Measurements from ENCODE around the gene BATF3. TPM values are rescaled to one million over a fixed set of nuclear protein-coding genes. Genes with fewer than 3 reads are reported as not detected.

Gene BATF3
- total and polyA plus RNA-seq, 9 of the 15 experiments (the other 6 are each of a cell fraction or from before 2014, with no cell fraction given), result 0.40 to 3.8 (median 2.0) TPM

DNA sequence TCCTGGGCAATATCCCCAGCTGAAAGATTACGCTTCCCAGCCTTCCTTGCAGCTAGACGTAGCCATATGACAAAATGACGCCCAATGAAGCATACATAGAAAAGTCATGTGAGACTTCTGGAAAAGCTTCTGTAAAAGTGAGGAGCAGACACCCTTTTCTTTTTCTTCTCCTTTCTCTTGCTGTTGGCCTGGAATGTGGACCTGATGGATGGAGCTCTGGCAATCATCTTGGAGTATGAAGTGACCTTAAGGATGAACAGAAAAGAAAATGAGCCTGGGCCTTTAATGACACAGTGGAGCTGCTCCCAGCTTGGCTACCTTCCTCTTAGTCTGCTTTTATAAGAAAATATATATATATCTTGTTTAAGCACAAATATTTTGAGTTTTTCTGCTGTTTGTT is 24.8 kb downstream of the BATF3 start:
- FAIRE-seq, result no peak
- in situ Hi-C loops (cut with MboI), result no loop called here
- POLR2A ChIA-PET, result interaction anchor here (0.9 kb wide), 1 partner anchor 10 kb away, joined by 3 read pairs; no protein-coding TSS in a partner anchor
- CTCF ChIA-PET (ENCODE audit: low intra/inter-chr PET ratio), result no interaction called here
- no peaks in the 10 kb centered on the region for H3K9me3 ChIP-seq (replicated peaks; ENCODE audit: control insufficient read depth, insufficient read depth, low read depth, low read length)
- TF ChIP-seq ZNF263 (CRISPR knock-in tag; IDR thresholded peaks at IDR 0.05; ENCODE audit: borderline replicate concordance), result no peak
- peak; percentile 67 for TF ChIP-seq RBM25 (IDR thresholded peaks at IDR 0.05; ENCODE audit: low read depth, low read length, severe bottlenecking)
- no peak overlapping the region for H3K4me3 ChIP-seq
- 17% methylated on average over 3 of the region's 3 CpGs for whole genome bisulfite sequencing (ENCODE audit: insufficient coverage, low coverage, missing lambda C conversion rate)
- peaks cover 17 to 39% of the 10 kb centered on the region in 2 experiments for H3K27me3 ChIP-seq (ENCODE audit: control insufficient read depth in 2 of 2, insufficient read depth in 2 of 2, low read length in 2 of 2)
- no peaks in the 10 kb centered on the region; a peak in 1 of 5 replicates for H3K4me1 ChIP-seq (replicated peaks in 1 of 2; ENCODE audit: control insufficient read depth in 2 of 2, insufficient read depth in 2 of 2, low read length in 2 of 2)
- no peak overlapping the region for H2AFZ ChIP-seq (ENCODE audit: low read depth, low read length)
- no peak overlapping the region for H3K4me2 ChIP-seq (ENCODE audit: insufficient read depth, low read length)
- H4K20me1 ChIP-seq (replicated peaks; ENCODE audit: control insufficient read depth, insufficient read depth, low read length), result no peaks in the 10 kb centered on the region
- BruUV-seq (replicated peaks), result no TSS peak
- H3K36me3 ChIP-seq (ENCODE audit: control insufficient read depth, insufficient read depth, low read length), result no peaks in the 10 kb centered on the region
- no peak for ATAC-seq
- H3K79me2 ChIP-seq (ENCODE audit: control insufficient read depth, insufficient read depth, low read length), result no peaks in the 10 kb centered on the region
- no peak overlapping the region for H3K9ac ChIP-seq (ENCODE audit: insufficient read depth in 1 of 2, low read depth in 2 of 2, low read length in 2 of 2)
- intact Hi-C loops (cut with micrococcal nuclease), result no loop called here
- H3K27ac ChIP-seq (ENCODE audit: extremely low read depth, low read depth, low read length), result no peak overlapping the region
- no peaks in the 10 kb centered on the region for H3K9me1 ChIP-seq (ENCODE audit: control insufficient read depth, insufficient read depth, low read length)
- DNase-seq (ENCODE audit: extremely low read depth in 1 of 4, low spot score in 3 of 4), result no peak

DNA sequence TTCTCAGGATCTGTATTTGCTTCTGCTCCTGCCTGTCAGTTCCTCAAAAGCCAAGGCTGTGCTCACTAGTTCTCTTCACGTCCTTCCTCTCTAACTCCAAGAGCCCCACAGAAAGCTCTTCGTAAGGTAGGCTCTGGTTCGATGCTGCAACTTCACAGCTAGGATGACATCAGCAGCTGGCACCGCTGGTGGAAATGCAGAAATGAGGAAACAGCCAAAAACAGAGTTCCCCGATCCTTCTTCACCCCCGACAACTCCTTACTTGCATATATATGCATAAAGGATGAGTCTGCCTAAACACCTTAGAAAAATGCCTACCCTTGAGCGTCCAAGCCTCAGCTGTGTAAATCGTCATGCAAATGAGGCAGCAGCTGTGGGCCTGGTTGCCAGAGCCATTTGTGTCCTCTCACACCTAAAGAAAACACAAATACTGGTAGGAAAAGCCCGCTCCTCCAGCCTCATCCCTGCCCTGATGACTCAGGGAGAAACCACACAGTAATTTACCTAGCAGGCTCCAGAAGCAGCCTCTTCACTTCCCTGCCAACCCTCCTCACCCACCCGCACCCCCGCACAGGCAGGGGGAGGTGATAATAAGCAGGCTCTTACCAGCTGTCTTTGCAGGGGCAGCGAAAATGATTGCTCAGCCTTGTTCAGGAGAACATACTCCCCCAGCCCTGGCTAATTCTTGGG is 28.2 kb downstream of the BATF3 start:
- intact Hi-C loops (cut with micrococcal nuclease) (no loop called here), in situ Hi-C loops (cut with MboI) (no loop called here)
- Histone ChIP-seq H3K9me3 (replicated peaks; ENCODE audit: control insufficient read depth, insufficient read depth, low read depth, low read length) (no peaks in the 10 kb centered on the region), H3K36me3 (ENCODE audit: control insufficient read depth, insufficient read depth, low read length) (no peaks in the 10 kb centered on the region), H3K9ac (ENCODE audit: insufficient read depth in 1 of 2, low read depth in 2 of 2, low read length in 2 of 2) (no peak overlapping the region), H3K27ac (ENCODE audit: extremely low read depth, low read depth, low read length) (no peak overlapping the region), H4K20me1 (replicated peaks; ENCODE audit: control insufficient read depth, insufficient read depth, low read length) (peaks cover 4% of the 10 kb centered on the region; the same call in 1 of the 2 replicates), H3K27me3 (ENCODE audit: control insufficient read depth in 2 of 2, insufficient read depth in 2 of 2, low read length in 2 of 2) (peaks cover 20 to 45% of the 10 kb centered on the region in 2 experiments), H3K4me3 (no peak overlapping the region), H3K4me2 (ENCODE audit: insufficient read depth, low read length) (no peak overlapping the region), H3K79me2 (ENCODE audit: control insufficient read depth, insufficient read depth, low read length) (no peaks in the 10 kb centered on the region), H2AFZ (ENCODE audit: low read depth, low read length) (no peak overlapping the region), H3K4me1 (replicated peaks in 1 of 2; ENCODE audit: control insufficient read depth in 2 of 2, insufficient read depth in 2 of 2, low read length in 2 of 2) (peaks cover 0 to 2% of the 10 kb centered on the region in 2 experiments; a peak in 2 of 5 replicates), H3K9me1 (ENCODE audit: control insufficient read depth, insufficient read depth, low read length) (no peaks in the 10 kb centered on the region)
- 2% methylated on average over 12 of the region's 12 CpGs for WGBS (ENCODE audit: insufficient coverage, low coverage, missing lambda C conversion rate)
- ChIA-PET POLR2A (interaction anchor here (0.7 to 1.6 kb wide), 4 partner anchors 39 to 396 kb away, joined by 3 to 5 read pairs (median 3); partner anchors contain the start of gene ATF3), CTCF (ENCODE audit: low intra/inter-chr PET ratio) (no interaction called here)
- no TSS peak for BruUV-seq (replicated peaks)
- 0 out of 3 replicates have a peak, but pooled peaks have one; percentile 12 for ATAC-seq
- no peak for FAIRE-seq
- no peak for DNase-seq (ENCODE audit: extremely low read depth in 1 of 4, low spot score in 3 of 4)
- no peak for TF ChIP-seq CEBPG (CRISPR knock-in tag; IDR thresholded peaks at IDR 0.05)
- TF ChIP-seq CEBPG (tag; conservative IDR thresholded peaks at IDR 0.05 in 1 of 2, IDR thresholded peaks at IDR 0.05 in 1 of 2), result peak in 1 of 2 experiments; percentile 75; a peak in 2 of 4 replicates
- no peak for TF ChIP-seq L3MBTL2 (IDR thresholded peaks at IDR 0.05)
- peak; percentile 37 for TF ChIP-seq FOSL1 (tag; conservative IDR thresholded peaks at IDR 0.05)
- 0 out of 2 replicates have a peak, but pooled peaks have one; percentile 30 for TF ChIP-seq CTBP1 (IDR thresholded peaks at IDR 0.05; ENCODE audit: borderline replicate concordance)
- TF ChIP-seq ZNF561 (CRISPR knock-in tag; conservative IDR thresholded peaks at IDR 0.05), result no peak
- no peak for TF ChIP-seq EP400 (IDR thresholded peaks at IDR 0.05)
- no peak for TF ChIP-seq ZBTB17 (CRISPR knock-in tag; IDR thresholded peaks at IDR 0.05)
- no peak for TF ChIP-seq ZNF354B (CRISPR knock-in tag; IDR thresholded peaks at IDR 0.05)
- TF ChIP-seq ZNF282 (CRISPR knock-in tag; IDR thresholded peaks at IDR 0.05), result no peak
- TF ChIP-seq POLR2A (conservative IDR thresholded peaks at IDR 0.05), result no peak
- 0 out of 2 replicates have a peak, but pooled peaks have one; percentile 20 for TF ChIP-seq BACH1 (tag; IDR thresholded peaks at IDR 0.05)
- TF ChIP-seq, protein P1, sequence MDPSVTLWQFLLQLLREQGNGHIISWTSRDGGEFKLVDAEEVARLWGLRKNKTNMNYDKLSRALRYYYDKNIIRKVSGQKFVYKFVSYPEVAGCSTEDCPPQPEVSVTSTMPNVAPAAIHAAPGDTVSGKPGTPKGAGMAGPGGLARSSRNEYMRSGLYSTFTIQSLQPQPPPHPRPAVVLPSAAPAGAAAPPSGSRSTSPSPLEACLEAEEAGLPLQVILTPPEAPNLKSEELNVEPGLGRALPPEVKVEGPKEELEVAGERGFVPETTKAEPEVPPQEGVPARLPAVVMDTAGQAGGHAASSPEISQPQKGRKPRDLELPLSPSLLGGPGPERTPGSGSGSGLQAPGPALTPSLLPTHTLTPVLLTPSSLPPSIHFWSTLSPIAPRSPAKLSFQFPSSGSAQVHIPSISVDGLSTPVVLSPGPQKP (CRISPR knock-in tag; IDR thresholded peaks at IDR 0.05), result no peak
